IMR-90 (cell line): ENCODE measurements around the gene RNF4. TPM values are rescaled to one million over a fixed set of nuclear protein-coding genes. Genes with fewer than 3 reads are reported as not detected.
"Not testable (repeated sequence)": the region's sequence is repeated elsewhere in the genome, so short reads cannot be mapped to it uniquely, and the experiment has no call there.

ENCODE experiments used
- ATAC-seq: fragments of 200-7000 bp; cut with Tn5 transposase; 2 replicates; pipeline ENCODE4 v1.9.1; 2020; ENCODE audit warnings: low read depth, mild to moderate bottlenecking, moderate library complexity
- BruUV-seq: library from RNA; stranded (reverse); fragments of 400-500 nt; replicated peaks from 2 replicates; lab custom pipeline; 2021; lab: Mats Ljungman, UMichigan
- CTCF ChIA-PET: fragments of 300-600 bp; formaldehyde crosslinking; extraction: SDS; loops from one replicate; lab custom pipeline; 2021; ENCODE audit warnings: antibody characterized with exemption; lab: Yijun Ruan, JAX
- POLR2A ChIA-PET: fragments of 300-600 bp; sonication (Branson Sonifier 250); formaldehyde crosslinking; loops from one replicate; lab custom pipeline; 2022; ENCODE audit warnings: antibody characterized with exemption; ENCODE audit not compliant: unreplicated experiment; lab: Charles Lee
- DNase-seq: peaks from one replicate; pipeline ENCODE4 v3.0.0; 2013
- H2AFZ ChIP-seq: replicated peaks from 2 replicates; pipeline ENCODE3; 2013; ENCODE audit warnings: low read length, mild to moderate bottlenecking; ENCODE audit not compliant: poor library complexity
- H2AK5ac ChIP-seq: 2 replicates; pipeline ENCODE4 v1.6.1; 2013; ENCODE audit warnings: low read depth, low read length, inconsistent platforms
- H2AK9ac ChIP-seq: replicated peaks from 2 replicates; pipeline ENCODE3; 2013; ENCODE audit warnings: mild to moderate bottlenecking, low read depth, low read length, moderate library complexity; ENCODE audit not compliant: poor library complexity
- H2BK120ac ChIP-seq: 2 replicates; pipeline ENCODE4 v1.6.1; 2013; ENCODE audit warnings: low read depth, low read length, inconsistent platforms
- H2BK15ac ChIP-seq: 3 replicates; pipeline ENCODE4 v1.6.1; 2013; ENCODE audit warnings: low read depth, low read length, inconsistent platforms
- H2BK20ac ChIP-seq: 2 replicates; pipeline ENCODE4 v1.6.1; 2013; ENCODE audit warnings: low read depth, mild to moderate bottlenecking, inconsistent platforms, low read length, moderate library complexity
- H2BK5ac ChIP-seq: 2 replicates; pipeline ENCODE4 v1.6.1; 2013; ENCODE audit warnings: mild to moderate bottlenecking, low read depth, low read length, inconsistent platforms; ENCODE audit not compliant: poor library complexity, severe bottlenecking
- H3K14ac ChIP-seq: replicated peaks from 2 replicates; pipeline ENCODE4 v1.6.1; 2013; ENCODE audit warnings: low read depth, low read length, inconsistent platforms
- H3K18ac ChIP-seq: 2 replicates; pipeline ENCODE4 v1.6.1; 2013; ENCODE audit warnings: low read depth, low read length, control low read depth
- H3K23ac ChIP-seq: 2 replicates; pipeline ENCODE4 v1.6.1; 2013; ENCODE audit warnings: low read depth, low read length, inconsistent platforms
- H3K27ac ChIP-seq: 2 replicates; pipeline ENCODE4 v1.5.1; 2013; ENCODE audit warnings: mild to moderate bottlenecking, control low read depth, low read length; ENCODE audit not compliant: insufficient read depth
- H3K27me3 ChIP-seq: 2 replicates; pipeline ENCODE4 v1.6.1; 2013; ENCODE audit warnings: low read length; ENCODE audit not compliant: control insufficient read depth, insufficient read depth
- H3K36me3 ChIP-seq: 2 replicates; pipeline ENCODE4 v1.6.1; 2013; ENCODE audit warnings: low read length, mixed read lengths; ENCODE audit not compliant: control insufficient read depth, insufficient read depth
- H3K4ac ChIP-seq: 2 replicates; pipeline ENCODE4 v1.6.1; 2013; ENCODE audit warnings: low read depth, low read length, inconsistent platforms
- H3K4me1 ChIP-seq: 2 replicates; pipeline ENCODE4 v1.6.1; 2013; ENCODE audit warnings: low read length, mixed read lengths; ENCODE audit not compliant: control insufficient read depth, insufficient read depth
- H3K4me2 ChIP-seq: 2 replicates; pipeline ENCODE4 v1.6.1; 2013; ENCODE audit warnings: low read depth, mild to moderate bottlenecking, control low read depth, low read length, moderate library complexity
- H3K4me3 ChIP-seq: 2 replicates; pipeline ENCODE4 v1.5.1; 2013; ENCODE audit warnings: low read depth, mild to moderate bottlenecking, control low read depth, low read length, moderate library complexity; ENCODE audit not compliant: insufficient read depth
- H3K56ac ChIP-seq: 2 replicates; pipeline ENCODE4 v1.6.1; 2013; ENCODE audit warnings: low read length, inconsistent platforms; ENCODE audit not compliant: insufficient read depth; ENCODE audit errors: extremely low read depth
- H3K79me1 ChIP-seq, 2 experiments: 2 replicates each; pipeline ENCODE4 v1.6.1; 2013; ENCODE audit warnings: low read length in 2 of 2, inconsistent platforms in 1 of 2, low read depth in 1 of 2
- H3K9ac ChIP-seq: 2 replicates; pipeline ENCODE4 v1.6.1; 2013; ENCODE audit warnings: low read depth, low read length, control low read depth
- H3K9me1 ChIP-seq: 2 replicates; pipeline ENCODE4 v1.6.1; 2013; ENCODE audit warnings: low read length, inconsistent platforms; ENCODE audit not compliant: insufficient read depth
- H3K9me3 ChIP-seq: 2 replicates; pipeline ENCODE4 v1.6.1; 2013; ENCODE audit warnings: low read length; ENCODE audit not compliant: control insufficient read depth, insufficient read depth
- H4K20me1 ChIP-seq: 2 replicates; pipeline ENCODE4 v1.6.1; 2013; ENCODE audit warnings: low read length, inconsistent platforms; ENCODE audit not compliant: insufficient read depth
- H4K5ac ChIP-seq: 2 replicates; pipeline ENCODE4 v1.6.1; 2013; ENCODE audit warnings: mild to moderate bottlenecking, low read depth, low read length, control low read depth
- H4K8ac ChIP-seq, 2 experiments: 2 replicates each; pipeline ENCODE4 v1.6.1; 2013; ENCODE audit warnings: low read depth in 2 of 2, low read length in 2 of 2, control low read depth in 1 of 2, inconsistent platforms in 1 of 2
- H4K91ac ChIP-seq: 2 replicates; pipeline ENCODE4 v1.6.1; 2013; ENCODE audit warnings: low read depth, low read length, inconsistent platforms; ENCODE audit not compliant: insufficient read depth
- BHLHE40 ChIP-seq: fragments of 150-350 bp; IDR thresholded peaks from 2 replicates; pipeline ENCODE4 v1.6.1; 2016; ENCODE audit warnings: mild to moderate bottlenecking, low read depth, low read length
- CHD1 ChIP-seq: IDR thresholded peaks from 2 replicates; pipeline ENCODE4 v1.6.1; 2012; ENCODE audit warnings: low read depth, low read length, improper control_type of control experiment
- FOS ChIP-seq: fragments of 150-350 bp; IDR thresholded peaks from 2 replicates; pipeline ENCODE4 v1.6.1; 2016; ENCODE audit warnings: low read depth, low read length
- MAZ ChIP-seq: IDR thresholded peaks from 2 replicates; pipeline ENCODE4 v1.6.1; 2012; ENCODE audit warnings: low read depth, mild to moderate bottlenecking, low read length, improper control_type of control experiment, moderate library complexity, borderline replicate concordance
- MXI1 ChIP-seq: IDR thresholded peaks from 2 replicates; pipeline ENCODE4 v1.6.1; 2012; ENCODE audit warnings: low read depth, mild to moderate bottlenecking, low read length, moderate library complexity, borderline replicate concordance
- RCOR1 ChIP-seq: IDR thresholded peaks from 2 replicates; pipeline ENCODE4 v1.6.1; 2012; ENCODE audit warnings: mild to moderate bottlenecking, low read length, improper control_type of control experiment; ENCODE audit not compliant: insufficient replicate concordance
- USF2 ChIP-seq: fragments of 150-350 bp; IDR thresholded peaks from 2 replicates; pipeline ENCODE4 v1.6.1; 2017; ENCODE audit warnings: mild to moderate bottlenecking, antibody characterized with exemption, low read length, low read depth
- WGBS, 2 experiments: methylation state at CpG; one replicate each; pipeline versions ENCODE4 v1.1.5 to v1.1.7; 2013; ENCODE audit warnings: missing lambda C conversion rate in 2 of 2; ENCODE audit not compliant: insufficient read length in 1 of 2; ENCODE audit errors: extremely low coverage in 2 of 2; 5-methylcytosine and 5-hydroxymethylcytosine counted together
- dilution Hi-C: fragments of 300-500 bp; cut with HindIII; formaldehyde crosslinking; loops from one replicate; pipeline ENCODE4 v1.14.3; 2018; ENCODE audit warnings: low sequenced_read_pairs; ENCODE audit not compliant: unreplicated experiment
- in situ Hi-C: fragments of 300-500 bp; cut with MboI; formaldehyde crosslinking; loops from 3 replicates; pipeline ENCODE4 v1.14.3; 2019; ENCODE audit warnings: low sequenced_read_pairs, inconsistent platforms, mixed read lengths
- intact Hi-C: fragments of 100-400 bp; cut with micrococcal nuclease; formaldehyde crosslinking; loops from 2 replicates; pipeline ENCODE4 v1.10.0; 2022
- polyA plus RNA-seq, 3 experiments: library from polyadenylated mRNA; depleted of rRNA; stranded (reverse); fragments of >200 nt; gene quantifications; 2 replicates each; pipeline ENCODE4 v1.2.3, GENCODE V29; 2012; ENCODE audit warnings: low replicate concordance in 1 of 3
- total RNA-seq: library from RNA; depleted of rRNA; stranded (reverse); fragments of >200 nt; gene quantifications from 2 replicates; pipeline ENCODE4 v1.2.3, GENCODE V29; 2012

RNF4 gene
- total and polyA plus RNA-seq, 2 of the 4 experiments (the other 2 are of a cell fraction) = 63.8 to 73.8 TPM

- no peak overlapping the region for H3K9ac ChIP-seq
- CTCF ChIA-PET = no interaction called here
- no peak overlapping the region for H2AFZ ChIP-seq
- no peak overlapping the region for H3K4me3 ChIP-seq
- no peak overlapping the region for H2BK20ac ChIP-seq
- no peaks in the 10 kb centered on the region for H3K4me1 ChIP-seq
- no peak for TF ChIP-seq RCOR1
- TF ChIP-seq USF2 = no peak
- TF ChIP-seq FOS = no peak
- no peak for TF ChIP-seq MXI1
- TF ChIP-seq CHD1 = no peak
- no peak for TF ChIP-seq MAZ
- TF ChIP-seq BHLHE40 = no peak
- in situ Hi-C loops (no loop called here), intact Hi-C loops (no loop called here), dilution Hi-C loops (no loop called here)
- H3K79me1 ChIP-seq = peaks cover 0 to 48% of the 10 kb centered on the region in 2 experiments; a peak in 2 of 4 replicates
- no peak overlapping the region for H3K4ac ChIP-seq
- peaks cover 4% of the 10 kb centered on the region for H3K9me1 ChIP-seq
- H4K91ac ChIP-seq = no peak overlapping the region
- H3K18ac ChIP-seq = no peak overlapping the region
- H2BK15ac ChIP-seq = no peak overlapping the region
- no peak overlapping the region for H3K23ac ChIP-seq
- no peak overlapping the region for H2BK5ac ChIP-seq
- H4K20me1 ChIP-seq = peaks cover 91% of the 10 kb centered on the region
- no peak overlapping the region for H2AK5ac ChIP-seq
- no peak overlapping the region for H4K8ac ChIP-seq
- ATAC-seq (no peak), DNase-seq (no peak)
- H3K14ac ChIP-seq = no peak overlapping the region
- H3K4me2 ChIP-seq = no peak overlapping the region
- BruUV-seq = no TSS peak
- no peak overlapping the region for H2AK9ac ChIP-seq
- no peak overlapping the region for H2BK120ac ChIP-seq
- peaks cover 2% of the 10 kb centered on the region for H3K36me3 ChIP-seq
- POLR2A ChIA-PET = no interaction called here
- H3K9me3 ChIP-seq = no peaks in the 10 kb centered on the region
- no peak overlapping the region for H3K56ac ChIP-seq
- no peaks in the 10 kb centered on the region for H3K27me3 ChIP-seq
- H4K5ac ChIP-seq = no peak overlapping the region
- H3K27ac ChIP-seq = no peak overlapping the region
Measured at GRCh38 chr4:2546286-2546823, 77.4 kb downstream of the RNF4 start.

DNA sequence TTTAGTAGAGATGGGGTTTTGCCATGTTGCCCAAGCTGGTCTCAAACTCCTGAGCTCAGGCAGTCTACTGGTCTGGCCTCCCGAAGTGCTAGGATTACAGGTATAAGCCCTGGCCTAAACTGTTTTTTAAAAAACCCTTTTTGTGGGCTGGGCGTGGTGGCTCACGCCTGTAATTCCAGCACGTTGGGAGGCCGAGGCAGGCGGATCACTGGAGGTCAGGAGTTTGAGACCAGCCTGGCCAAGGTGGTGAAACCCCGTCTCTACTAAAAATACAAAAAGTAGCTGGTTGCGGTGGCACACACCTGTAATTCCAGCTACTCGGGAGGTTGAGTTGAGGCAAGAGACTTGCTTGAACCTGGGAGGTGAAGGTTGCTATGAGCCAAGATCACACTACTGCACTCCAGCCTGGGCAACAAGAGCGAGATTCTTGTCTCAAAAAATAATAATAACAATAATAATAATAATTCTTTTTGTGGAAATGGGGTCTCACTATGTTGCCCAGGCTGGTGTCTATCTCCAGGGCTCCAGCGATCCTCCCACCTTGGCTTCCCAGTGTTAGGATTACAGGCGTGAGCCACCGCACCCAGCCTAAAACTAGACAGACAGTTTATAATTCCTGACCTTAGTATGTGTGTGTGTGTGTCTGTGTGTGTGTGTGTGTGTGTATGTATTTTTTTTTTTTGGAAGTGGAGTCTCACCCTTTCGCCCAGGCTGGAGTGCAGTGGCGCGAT is 78.2 kb downstream of the RNF4 start:
- H3K27ac ChIP-seq, in situ Hi-C loops, H2BK15ac ChIP-seq, intact Hi-C loops, ATAC-seq, H3K4me3 ChIP-seq, H3K9ac ChIP-seq, H4K91ac ChIP-seq, H2BK20ac ChIP-seq, H3K4me1 ChIP-seq, DNase-seq, H2BK120ac ChIP-seq, H4K5ac ChIP-seq, H3K9me1 ChIP-seq, H2AFZ ChIP-seq, H3K36me3 ChIP-seq, dilution Hi-C loops, BruUV-seq, POLR2A ChIA-PET, H3K9me3 ChIP-seq, H4K8ac ChIP-seq, H3K56ac ChIP-seq, H2AK9ac ChIP-seq, H3K23ac ChIP-seq, H3K4me2 ChIP-seq, H3K18ac ChIP-seq, H2BK5ac ChIP-seq, H2AK5ac ChIP-seq, H3K27me3 ChIP-seq, H3K4ac ChIP-seq, H3K14ac ChIP-seq: not testable (repeated sequence)
- Histone ChIP-seq H4K20me1 (peaks cover 91% of the 10 kb centered on the region), H3K79me1 (peaks cover 0 to 50% of the 10 kb centered on the region in 2 experiments; a peak in 2 of 4 replicates)
- WGBS, 2 experiments = 100% methylated on average over 2 of the region's 16 CpGs; no CpG with 5 or more reads in 1 of the 2 experiments
- CTCF ChIA-PET = interaction anchor here (0.6 kb wide), 1 partner anchor 358 kb away, joined by 6 read pairs; no protein-coding TSS in a partner anchor
